GM23338 (cell line): ENCODE measurements around the gene NADK2. TPM values are rescaled to one million over a fixed set of nuclear protein-coding genes. Genes with fewer than 3 reads are reported as not detected.

ENCODE experiments used
- ATAC-seq: fragments of 200-7000 bp; cut with Tn5 transposase; 3 replicates; pipeline ENCODE4 v1.9.1; 2020
- DNase-seq: peaks from one replicate; pipeline ENCODE4 v3.0.0-alpha.2; 2015; ENCODE audit warnings: low spot score
- H2AFZ ChIP-seq: fragments of 200-600 bp; sonication (generic); 2 replicates; pipeline ENCODE4 v1.8.0; 2016; ENCODE audit warnings: antibody characterized with exemption, mild to moderate bottlenecking, moderate library complexity
- H3F3A ChIP-seq: fragments of 200-600 bp; sonication (generic); replicated peaks from 2 replicates; pipeline ENCODE4 v1.8.0; 2017; ENCODE audit warnings: antibody characterized with exemption, mixed run types, low read depth
- H3K27ac ChIP-seq: fragments of 200-600 bp; sonication (generic); 2 replicates; pipeline ENCODE4 v1.6.1; 2016; ENCODE audit warnings: low read depth
- H3K27me3 ChIP-seq: fragments of 200-600 bp; sonication (generic); 2 replicates; pipeline ENCODE4 v1.8.0; 2016; ENCODE audit warnings: mild to moderate bottlenecking, mixed run types, moderate library complexity; ENCODE audit not compliant: insufficient read depth
- H3K36me3 ChIP-seq: fragments of 200-600 bp; sonication (generic); 2 replicates; pipeline ENCODE4 v1.8.0; 2016; ENCODE audit warnings: mild to moderate bottlenecking; ENCODE audit not compliant: insufficient read depth
- H3K4me1 ChIP-seq: fragments of 200-600 bp; sonication (generic); 2 replicates; pipeline ENCODE4 v1.8.0; 2016; ENCODE audit warnings: mild to moderate bottlenecking, moderate library complexity; ENCODE audit not compliant: insufficient read depth
- H3K4me2 ChIP-seq: fragments of 200-600 bp; sonication (generic); 2 replicates; pipeline ENCODE4 v1.7.1; 2017; ENCODE audit warnings: mixed run types
- H3K4me3 ChIP-seq: fragments of 200-600 bp; sonication (generic); 2 replicates; pipeline ENCODE4 v1.6.1; 2016; ENCODE audit warnings: mixed run types
- H3K79me2 ChIP-seq: fragments of 200-600 bp; sonication (generic); replicated peaks from 2 replicates; pipeline ENCODE4 v1.8.0; 2017; ENCODE audit warnings: mild to moderate bottlenecking; ENCODE audit not compliant: insufficient read depth
- H3K9me2 ChIP-seq: fragments of 200-600 bp; sonication (generic); 2 replicates; pipeline ENCODE4 v1.8.0; 2017; ENCODE audit not compliant: insufficient read depth
- H4K20me1 ChIP-seq: fragments of 200-600 bp; sonication (generic); replicated peaks from 2 replicates; pipeline ENCODE4 v1.8.0; 2017; ENCODE audit warnings: mild to moderate bottlenecking; ENCODE audit not compliant: insufficient read depth
- H3K27ac Mint-ChIP-seq: 2 replicates; pipeline ENCODE4 v1.8.0; 2020; ENCODE audit warnings: inconsistent platforms, mild to moderate bottlenecking, moderate library complexity, mixed read lengths
- H3K27me3 Mint-ChIP-seq: 3 replicates; pipeline ENCODE4 v1.8.0; 2022; ENCODE audit warnings: low read depth, mild to moderate bottlenecking, moderate library complexity, mixed read lengths, inconsistent platforms; ENCODE audit not compliant: insufficient read depth, poor library complexity
- H3K36me3 Mint-ChIP-seq: 3 replicates; pipeline ENCODE4 v1.8.0; 2021; ENCODE audit warnings: low read depth, mild to moderate bottlenecking, inconsistent platforms, moderate library complexity, mixed read lengths
- H3K4me1 Mint-ChIP-seq: 3 replicates; pipeline ENCODE4 v1.8.0; 2020; ENCODE audit warnings: mild to moderate bottlenecking, inconsistent platforms, mixed read lengths
- H3K4me3 Mint-ChIP-seq: 3 replicates; pipeline ENCODE4 v1.8.0; 2021; ENCODE audit warnings: moderate library complexity, mild to moderate bottlenecking, inconsistent platforms, mixed read lengths
- H3K9me3 Mint-ChIP-seq: 3 replicates; pipeline ENCODE4 v1.8.0; 2020; ENCODE audit warnings: moderate library complexity, mild to moderate bottlenecking, inconsistent platforms, mixed read lengths
- CREB1 ChIP-seq: fragments of 250-450 bp; sonication (Bioruptor Pico); IDR thresholded peaks from 2 replicates; pipeline ENCODE4 v1.5.0; 2020; ENCODE audit warnings: low read depth, mild to moderate bottlenecking, moderate library complexity
- EZH2 ChIP-seq: fragments of 200-600 bp; sonication (generic); IDR thresholded peaks from one replicate; pipeline ENCODE4 v1.8.0; 2017; ENCODE audit warnings: antibody characterized with exemption, mild to moderate bottlenecking, low read depth; ENCODE audit not compliant: unreplicated experiment
- EZH2phosphoT487 ChIP-seq: fragments of 200-600 bp; sonication (generic); IDR thresholded peaks from one replicate; pipeline ENCODE4 v1.8.1; 2018; ENCODE audit warnings: antibody characterized with exemption; ENCODE audit not compliant: unreplicated experiment
- JUNB ChIP-seq: IDR thresholded peaks from one replicate; pipeline ENCODE4 v1.6.1; 2016; ENCODE audit warnings: antibody characterized with exemption; ENCODE audit not compliant: unreplicated experiment
- NANOG ChIP-seq: IDR thresholded peaks from 2 replicates; pipeline ENCODE4 v1.6.1; 2016; ENCODE audit warnings: antibody characterized with exemption, borderline replicate concordance
- REST ChIP-seq: IDR thresholded peaks from one replicate; pipeline ENCODE4 v1.6.1; 2018; ENCODE audit warnings: antibody characterized with exemption; ENCODE audit not compliant: unreplicated experiment
- STAT1 ChIP-seq: IDR thresholded peaks from one replicate; pipeline ENCODE4 v1.6.1; 2016; ENCODE audit warnings: antibody characterized with exemption; ENCODE audit not compliant: unreplicated experiment
- ZNF114 ChIP-seq: fragments of 250-450 bp; sonication (Bioruptor Pico); IDR thresholded peaks from 2 replicates; pipeline ENCODE4 v1.5.0; 2020; ENCODE audit warnings: mild to moderate bottlenecking, moderate library complexity
- ZNF331 ChIP-seq: fragments of 250-450 bp; sonication (Bioruptor Pico); IDR thresholded peaks from 2 replicates; pipeline ENCODE4 v1.5.0; 2020; ENCODE audit warnings: low read depth, mild to moderate bottlenecking, moderate library complexity
- ZNF462 ChIP-seq: fragments of 250-450 bp; sonication (Bioruptor Pico); IDR thresholded peaks from 2 replicates; pipeline ENCODE4 v1.5.0; 2020; ENCODE audit warnings: mild to moderate bottlenecking, moderate library complexity
- polyA plus RNA-seq: library from polyadenylated mRNA; unstranded; fragments of >200 nt; fragmentation: Nextera tagmentation; extraction: Ambion mirVana; gene quantifications from 2 replicates; pipeline ENCODE4 v1.2.1, GENCODE V29; 2016
- total RNA-seq: library from RNA; depleted of rRNA; stranded (reverse); fragments of >200 nt; shearing (Covaris generic); gene quantifications from 2 replicates; pipeline ENCODE4 v1.2.3, GENCODE V29; 2014
- TF ChIP-seq, protein P1 (sequence below): IDR thresholded peaks from 2 replicates; pipeline ENCODE4 v1.6.1; 2016; ENCODE audit warnings: antibody characterized with exemption
- TF ChIP-seq, protein P2 (sequence below), 2 experiments: fragments of 200-600 bp in 1 of 2; sonication (generic) in 1 of 2; conservative IDR thresholded peaks; 2 replicates each; pipeline versions ENCODE4 v1.5.1 to v1.6.1; 2016 to 2017; ENCODE audit warnings: antibody characterized with exemption in 2 of 2, low read depth in 2 of 2, mild to moderate bottlenecking in 2 of 2, moderate library complexity in 1 of 2

The NADK2 gene
- total and polyA plus RNA-seq, 2 experiments from 2014 or later: 4.5 to 16.0 TPM

DNA sequence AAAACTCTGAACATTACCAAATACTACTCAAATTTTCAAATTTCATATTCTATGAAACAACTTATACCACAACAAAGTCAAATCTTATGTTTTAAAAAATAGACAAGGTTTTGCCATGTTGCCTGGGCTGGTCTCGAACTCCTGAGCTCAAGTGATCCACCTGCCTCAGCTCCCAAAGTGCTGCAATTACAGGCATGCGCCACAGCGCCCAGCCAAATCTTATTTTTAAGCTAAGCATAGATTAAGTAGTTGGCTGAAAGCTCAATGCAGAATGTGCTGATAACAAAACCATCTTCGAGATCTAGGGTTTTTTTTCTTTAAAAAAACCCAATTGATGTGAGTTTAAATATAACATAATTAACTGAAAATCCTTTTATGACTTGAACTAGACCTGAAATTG is 96.4 kb downstream of the NADK2 start:
- Mint-ChIP-seq H3K27me3 (peaks cover 2% of the 10 kb centered on the region), H3K4me3 (no peak overlapping the region), H3K4me1 (peaks cover under 1% of the 10 kb centered on the region; the same call in 1 of the 3 replicates), H3K9me3 (no peaks in the 10 kb centered on the region; the same call in 2 of the 3 replicates), H3K36me3 (peaks cover 10% of the 10 kb centered on the region), H3K27ac (no peak overlapping the region)
- Histone ChIP-seq H3K79me2 (no peaks in the 10 kb centered on the region), H3K4me1 (no peaks in the 10 kb centered on the region), H3K27me3 (no peaks in the 10 kb centered on the region), H3K4me3 (no peak overlapping the region), H3K9me2 (no peaks in the 10 kb centered on the region), H3K4me2 (no peak overlapping the region), H3F3A (no peaks in the 10 kb centered on the region), H4K20me1 (no peaks in the 10 kb centered on the region), H3K36me3 (no peaks in the 10 kb centered on the region), H2AFZ (no peak overlapping the region), H3K27ac (no peak overlapping the region)
- ATAC-seq: no peak
- TF ChIP-seq ZNF331 (CRISPR knock-in tag) (no peak), ZNF114 (CRISPR knock-in tag) (no peak), EZH2 (no peak), REST (no peak), CREB1 (CRISPR knock-in tag) (no peak), STAT1 (no peak), EZH2phosphoT487 (no peak), JUNB (no peak), NANOG (no peak), ZNF462 (no peak)
- TF ChIP-seq, protein P1, sequence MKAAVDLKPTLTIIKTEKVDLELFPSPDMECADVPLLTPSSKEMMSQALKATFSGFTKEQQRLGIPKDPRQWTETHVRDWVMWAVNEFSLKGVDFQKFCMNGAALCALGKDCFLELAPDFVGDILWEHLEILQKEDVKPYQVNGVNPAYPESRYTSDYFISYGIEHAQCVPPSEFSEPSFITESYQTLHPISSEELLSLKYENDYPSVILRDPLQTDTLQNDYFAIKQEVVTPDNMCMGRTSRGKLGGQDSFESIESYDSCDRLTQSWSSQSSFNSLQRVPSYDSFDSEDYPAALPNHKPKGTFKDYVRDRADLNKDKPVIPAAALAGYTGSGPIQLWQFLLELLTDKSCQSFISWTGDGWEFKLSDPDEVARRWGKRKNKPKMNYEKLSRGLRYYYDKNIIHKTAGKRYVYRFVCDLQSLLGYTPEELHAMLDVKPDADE: no peak
- TF ChIP-seq, protein P2, sequence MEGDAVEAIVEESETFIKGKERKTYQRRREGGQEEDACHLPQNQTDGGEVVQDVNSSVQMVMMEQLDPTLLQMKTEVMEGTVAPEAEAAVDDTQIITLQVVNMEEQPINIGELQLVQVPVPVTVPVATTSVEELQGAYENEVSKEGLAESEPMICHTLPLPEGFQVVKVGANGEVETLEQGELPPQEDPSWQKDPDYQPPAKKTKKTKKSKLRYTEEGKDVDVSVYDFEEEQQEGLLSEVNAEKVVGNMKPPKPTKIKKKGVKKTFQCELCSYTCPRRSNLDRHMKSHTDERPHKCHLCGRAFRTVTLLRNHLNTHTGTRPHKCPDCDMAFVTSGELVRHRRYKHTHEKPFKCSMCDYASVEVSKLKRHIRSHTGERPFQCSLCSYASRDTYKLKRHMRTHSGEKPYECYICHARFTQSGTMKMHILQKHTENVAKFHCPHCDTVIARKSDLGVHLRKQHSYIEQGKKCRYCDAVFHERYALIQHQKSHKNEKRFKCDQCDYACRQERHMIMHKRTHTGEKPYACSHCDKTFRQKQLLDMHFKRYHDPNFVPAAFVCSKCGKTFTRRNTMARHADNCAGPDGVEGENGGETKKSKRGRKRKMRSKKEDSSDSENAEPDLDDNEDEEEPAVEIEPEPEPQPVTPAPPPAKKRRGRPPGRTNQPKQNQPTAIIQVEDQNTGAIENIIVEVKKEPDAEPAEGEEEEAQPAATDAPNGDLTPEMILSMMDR (conservative IDR thresholded peaks at IDR 0.05; ENCODE audit: low read depth in 2 of 2): no peak
- DNase-seq: peak; percentile 11
